Testis (tissue), 3 donors: Measurements from ENCODE around the gene VAMP8. TPM values are rescaled to one million over a fixed set of nuclear protein-coding genes. Genes with fewer than 3 reads are reported as not detected.

Source experiments
- DNase-seq: peaks from one replicate; pipeline ENCODE4 v3.0.0-alpha.2; 2019
- H3K27ac ChIP-seq, 2 donors: fragments of 200-600 bp; sonication (generic); one replicate each; pipeline ENCODE4 v1.5.1; 2019
- H3K27me3 ChIP-seq: fragments of 200-600 bp; sonication (generic); one replicate; pipeline ENCODE4 v1.5.1; 2019
- H3K36me3 ChIP-seq: fragments of 200-600 bp; sonication (generic); one replicate; pipeline ENCODE4 v1.5.1; 2017; ENCODE audit warnings: low read depth; ENCODE audit errors: missing control alignments
- H3K4me1 ChIP-seq: fragments of 200-600 bp; sonication (generic); one replicate; pipeline ENCODE4 v1.5.1; 2019
- H3K4me3 ChIP-seq, 2 donors: fragments of 200-600 bp; sonication (generic); one replicate each; pipeline ENCODE4 v1.5.1; 2017 to 2019
- H3K9me3 ChIP-seq: fragments of 200-600 bp; sonication (generic); one replicate; pipeline ENCODE4 v1.5.1; 2017
- POLR2A ChIP-seq: fragments of 450-650 bp; IDR thresholded peaks from one replicate; pipeline ENCODE4 v1.6.1; 2017; ENCODE audit warnings: antibody characterized with exemption, mild to moderate bottlenecking, moderate library complexity
- WGBS, 2 donors: methylation state at CpG; one replicate each; pipeline ENCODE4 v1.1.5; 2018; 5-methylcytosine and 5-hydroxymethylcytosine counted together
- intact Hi-C: fragments of 100-400 bp; cut with DNase I; formaldehyde crosslinking; loops from one replicate; pipeline ENCODE4 v1.15.1; 2023; ENCODE audit warnings: low total_unique reads
- polyA plus RNA-seq: library from polyadenylated mRNA; stranded (reverse); fragments of 350-450 nt; fragmentation: Illumina TruSeq; extraction: RNeasy Lipid Tissue Mini Kit (QIAGEN cat#74804); gene quantifications from one replicate; pipeline ENCODE4 v1.2.3, GENCODE V29; 2014; ENCODE audit warnings: low read depth, low replicate concordance; ENCODE audit not compliant: insufficient read depth
- total RNA-seq, 2 donors: library from RNA; depleted of rRNA; stranded (reverse); fragments of >200 nt; gene quantifications; one replicate each; pipeline ENCODE4 v1.2.3, GENCODE V29; 2016
- TF ChIP-seq, protein P1 (sequence below), 3 experiments: fragments of 450-650 bp in 2 of 3; fragments of 200-600 bp in 1 of 3; sonication (generic) in 1 of 3; IDR thresholded peaks; one replicate each; pipeline ENCODE4 v1.5.1; 2016 to 2019; ENCODE audit warnings: antibody characterized with exemption in 3 of 3, mild to moderate bottlenecking in 2 of 3, moderate library complexity in 1 of 3

Gene VAMP8
- total and polyA plus RNA-seq, 3 donors from 2014 or later = 10.8 to 59.0 (median 13.9) TPM

DNA sequence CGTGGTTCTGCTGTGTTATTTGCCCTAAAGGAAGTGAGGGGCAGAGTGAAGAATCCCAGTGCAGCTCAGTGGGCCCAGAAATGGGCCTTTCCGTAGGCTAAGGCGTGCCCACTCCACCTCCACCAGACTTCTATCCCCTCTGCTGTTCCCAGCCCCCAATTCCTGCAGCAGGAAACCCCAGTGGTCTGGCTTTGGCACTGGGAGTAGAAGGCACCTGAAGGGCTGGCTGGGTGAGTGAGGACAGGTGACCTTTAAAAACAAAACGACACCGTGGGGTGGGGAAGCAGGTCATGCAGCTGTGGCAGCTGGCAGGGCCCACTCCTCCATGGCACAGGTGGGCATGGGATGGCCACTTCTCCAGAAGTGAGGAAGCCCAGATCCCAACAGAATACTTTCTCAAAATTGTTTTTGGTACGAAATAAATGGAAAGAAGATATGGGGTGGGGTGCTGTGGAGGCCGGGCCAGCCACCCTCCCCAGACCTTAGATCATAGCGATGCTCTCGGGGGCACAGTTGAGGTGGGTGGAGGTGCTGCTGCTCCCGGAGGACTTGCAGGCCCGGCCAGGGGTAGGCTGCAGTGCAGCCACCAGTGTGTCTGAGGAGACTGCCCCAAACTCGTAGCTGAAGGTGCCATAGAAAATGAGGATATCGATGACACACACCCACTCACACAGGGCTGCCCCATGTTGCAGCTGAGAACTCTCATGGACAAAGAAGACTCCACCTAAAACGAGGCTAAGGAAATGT is 21.4 kb downstream of the VAMP8 start:
- peaks cover 32% of the 10 kb centered on the region for H3K4me1 ChIP-seq
- DNase-seq = no peak
- TF ChIP-seq, protein P1, sequence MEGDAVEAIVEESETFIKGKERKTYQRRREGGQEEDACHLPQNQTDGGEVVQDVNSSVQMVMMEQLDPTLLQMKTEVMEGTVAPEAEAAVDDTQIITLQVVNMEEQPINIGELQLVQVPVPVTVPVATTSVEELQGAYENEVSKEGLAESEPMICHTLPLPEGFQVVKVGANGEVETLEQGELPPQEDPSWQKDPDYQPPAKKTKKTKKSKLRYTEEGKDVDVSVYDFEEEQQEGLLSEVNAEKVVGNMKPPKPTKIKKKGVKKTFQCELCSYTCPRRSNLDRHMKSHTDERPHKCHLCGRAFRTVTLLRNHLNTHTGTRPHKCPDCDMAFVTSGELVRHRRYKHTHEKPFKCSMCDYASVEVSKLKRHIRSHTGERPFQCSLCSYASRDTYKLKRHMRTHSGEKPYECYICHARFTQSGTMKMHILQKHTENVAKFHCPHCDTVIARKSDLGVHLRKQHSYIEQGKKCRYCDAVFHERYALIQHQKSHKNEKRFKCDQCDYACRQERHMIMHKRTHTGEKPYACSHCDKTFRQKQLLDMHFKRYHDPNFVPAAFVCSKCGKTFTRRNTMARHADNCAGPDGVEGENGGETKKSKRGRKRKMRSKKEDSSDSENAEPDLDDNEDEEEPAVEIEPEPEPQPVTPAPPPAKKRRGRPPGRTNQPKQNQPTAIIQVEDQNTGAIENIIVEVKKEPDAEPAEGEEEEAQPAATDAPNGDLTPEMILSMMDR (IDR thresholded peaks at IDR 0.05) = no peak
- TF ChIP-seq POLR2A = no peak
- no peaks in the 10 kb centered on the region for H3K36me3 ChIP-seq
- H3K27ac ChIP-seq = no peak overlapping the region
- intact Hi-C loops = no loop called here
- H3K4me3 ChIP-seq = no peak overlapping the region
- H3K9me3 ChIP-seq = no peaks in the 10 kb centered on the region
- WGBS, 2 donors = 73 to 81% methylated on average over 14 of the region's 14 CpGs
- H3K27me3 ChIP-seq = no peaks in the 10 kb centered on the region

GRCh38 chr2:85599468-85600234 is 22.3 kb downstream of the VAMP8 start:
- no peak for DNase-seq
- Histone ChIP-seq H3K36me3 (no peaks in the 10 kb centered on the region), H3K4me3 (no peak overlapping the region), H3K4me1 (peaks cover 36% of the 10 kb centered on the region), H3K9me3 (no peaks in the 10 kb centered on the region), H3K27ac (no peak overlapping the region), H3K27me3 (no peaks in the 10 kb centered on the region)
- 69 to 70% methylated on average over 13 to 17 of the region's 17 CpGs for WGBS, 2 donors
- no peak for TF ChIP-seq POLR2A
- TF ChIP-seq, protein P1 (IDR thresholded peaks at IDR 0.05) = no peak
- intact Hi-C loops = loop anchor here (5.0 kb wide), 1 partner anchor 42 kb away; no protein-coding TSS in a partner anchor

DNA sequence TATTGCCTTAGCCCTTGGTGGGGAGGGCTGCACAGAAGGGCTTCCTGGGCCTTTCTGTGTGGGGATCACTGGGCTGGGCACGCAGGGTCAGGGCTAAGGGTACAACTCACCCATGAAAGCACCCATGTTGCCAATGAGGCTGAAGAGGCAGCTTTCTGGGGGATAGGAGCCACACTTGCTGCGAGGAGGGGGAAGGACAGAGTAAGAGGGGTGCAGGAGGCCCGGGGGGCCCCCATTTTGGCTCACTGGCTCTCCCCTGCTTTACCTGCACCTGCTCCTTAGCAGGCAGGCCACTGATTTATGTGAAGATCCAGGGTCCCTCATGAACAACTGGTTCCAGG is 22.8 kb downstream of the VAMP8 start:
- no peak overlapping the region for H3K4me3 ChIP-seq
- no peaks in the 10 kb centered on the region for H3K9me3 ChIP-seq
- H3K27me3 ChIP-seq = no peaks in the 10 kb centered on the region
- no peak for DNase-seq
- 69 to 89% methylated on average over 3 of the region's 3 CpGs for WGBS, 2 donors
- no peaks in the 10 kb centered on the region for H3K36me3 ChIP-seq
- H3K4me1 ChIP-seq = peaks cover 38% of the 10 kb centered on the region
- intact Hi-C loops = loop anchor here (5.0 kb wide), 1 partner anchor 43 kb away; no protein-coding TSS in a partner anchor
- TF ChIP-seq, protein P1 (IDR thresholded peaks at IDR 0.05) = no peak
- TF ChIP-seq POLR2A = no peak
- H3K27ac ChIP-seq = no peak overlapping the region

DNA sequence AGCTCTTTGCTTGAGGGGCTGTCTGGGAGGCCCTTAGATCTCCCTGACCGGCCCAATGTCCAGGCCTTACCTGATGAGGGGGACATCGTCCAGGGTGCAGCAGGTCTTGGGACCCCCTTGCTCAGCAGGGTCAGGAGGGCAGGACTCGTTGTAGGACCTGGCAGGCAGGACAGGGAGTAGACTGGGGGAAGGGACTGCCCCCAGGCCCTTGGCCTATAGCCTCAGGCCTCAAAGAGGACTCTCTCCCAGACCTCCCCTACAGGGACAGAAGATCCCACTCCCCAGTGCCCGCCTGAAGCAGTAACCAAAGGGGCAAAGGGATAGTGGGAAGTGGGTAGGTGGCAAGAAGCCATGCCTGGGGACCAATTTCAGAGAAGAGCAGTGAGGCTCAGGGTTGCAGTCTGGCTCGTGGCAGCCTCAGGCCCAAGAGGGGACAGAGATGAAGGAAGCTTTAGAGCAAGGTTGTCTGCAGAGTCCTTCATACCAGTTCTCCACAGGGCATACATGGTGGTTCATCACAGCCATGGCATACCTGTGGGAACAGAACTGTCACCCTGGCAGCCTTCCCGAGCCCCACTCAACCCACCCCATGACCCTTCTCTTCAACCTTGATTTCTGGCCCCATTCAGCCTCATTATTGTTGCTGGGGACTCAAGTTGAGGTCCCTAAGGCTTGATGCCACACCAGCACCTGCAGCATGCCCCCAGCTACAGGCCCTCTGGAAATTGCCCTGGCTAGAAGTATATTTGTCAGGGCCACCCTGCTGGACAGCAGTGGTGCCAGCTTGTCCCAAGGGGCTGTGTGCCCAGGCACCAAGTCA is 23.8 kb downstream of the VAMP8 start:
- no peak for TF ChIP-seq POLR2A
- TF ChIP-seq, protein P1 (IDR thresholded peaks at IDR 0.05) = no peak
- no peaks in the 10 kb centered on the region for H3K36me3 ChIP-seq
- no peak for DNase-seq
- H3K27ac ChIP-seq = peak overlapping the region; percentile 72 to 89
- H3K4me1 ChIP-seq = peaks cover 43% of the 10 kb centered on the region
- WGBS, 2 donors = 63 to 67% methylated on average over 4 to 6 of the region's 6 CpGs
- H3K9me3 ChIP-seq = no peaks in the 10 kb centered on the region
- no peaks in the 10 kb centered on the region for H3K27me3 ChIP-seq
- H3K4me3 ChIP-seq = peak overlapping the region; percentile 77 to 91
- intact Hi-C loops = loop anchor here (5.0 kb wide), 1 partner anchor 44 kb away; no protein-coding TSS in a partner anchor
